ENCODE measurements around the gene CACNB4.
"Not testable (repeated sequence)": the region's sequence is repeated elsewhere in the genome, so short reads cannot be mapped to it uniquely, and the experiment has no call there.

Gene CACNB4

DNA sequence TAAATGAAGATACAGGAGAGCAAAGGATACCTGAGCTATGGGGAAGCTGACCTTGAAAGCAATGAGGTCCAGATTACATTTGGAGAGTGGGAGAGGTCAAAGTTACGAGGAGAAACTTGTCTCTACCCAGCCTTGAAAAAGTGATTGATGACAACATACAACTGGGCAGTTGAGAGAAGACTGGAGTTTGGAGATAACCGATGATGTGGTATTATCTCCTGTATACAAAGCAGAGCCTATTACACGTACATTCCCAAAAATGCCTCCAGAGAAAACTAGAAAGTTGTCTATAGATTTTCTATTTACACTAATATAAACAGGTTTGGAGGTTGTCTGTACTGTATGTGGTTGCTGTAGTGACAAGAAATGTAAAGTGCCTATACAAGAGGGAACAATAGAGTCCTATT is 299.0 kb downstream of the CACNB4 start:
- H3K27me3 ChIP-seq (ENCODE audit: insufficient read depth, poor library complexity, severe bottlenecking) = no peaks in the 10 kb centered on the region
- no peak for DNase-seq (ENCODE audit: low spot score)
- no peak for ATAC-seq (ENCODE audit: low read depth)
- H3K27ac ChIP-seq (ENCODE audit: poor library complexity, severe bottlenecking) = no peak overlapping the region
- no peaks in the 10 kb centered on the region for H3K4me1 ChIP-seq (ENCODE audit: insufficient read depth, poor library complexity, severe bottlenecking)
- no peaks in the 10 kb centered on the region for H3K9me3 ChIP-seq (ENCODE audit: severe bottlenecking)
- H3K36me3 ChIP-seq (ENCODE audit: low read depth) = peaks cover 50% of the 10 kb centered on the region
- H3K4me3 ChIP-seq (ENCODE audit: severe bottlenecking) = no peak overlapping the region
- TF ChIP-seq, protein P1, sequence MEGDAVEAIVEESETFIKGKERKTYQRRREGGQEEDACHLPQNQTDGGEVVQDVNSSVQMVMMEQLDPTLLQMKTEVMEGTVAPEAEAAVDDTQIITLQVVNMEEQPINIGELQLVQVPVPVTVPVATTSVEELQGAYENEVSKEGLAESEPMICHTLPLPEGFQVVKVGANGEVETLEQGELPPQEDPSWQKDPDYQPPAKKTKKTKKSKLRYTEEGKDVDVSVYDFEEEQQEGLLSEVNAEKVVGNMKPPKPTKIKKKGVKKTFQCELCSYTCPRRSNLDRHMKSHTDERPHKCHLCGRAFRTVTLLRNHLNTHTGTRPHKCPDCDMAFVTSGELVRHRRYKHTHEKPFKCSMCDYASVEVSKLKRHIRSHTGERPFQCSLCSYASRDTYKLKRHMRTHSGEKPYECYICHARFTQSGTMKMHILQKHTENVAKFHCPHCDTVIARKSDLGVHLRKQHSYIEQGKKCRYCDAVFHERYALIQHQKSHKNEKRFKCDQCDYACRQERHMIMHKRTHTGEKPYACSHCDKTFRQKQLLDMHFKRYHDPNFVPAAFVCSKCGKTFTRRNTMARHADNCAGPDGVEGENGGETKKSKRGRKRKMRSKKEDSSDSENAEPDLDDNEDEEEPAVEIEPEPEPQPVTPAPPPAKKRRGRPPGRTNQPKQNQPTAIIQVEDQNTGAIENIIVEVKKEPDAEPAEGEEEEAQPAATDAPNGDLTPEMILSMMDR (IDR thresholded peaks at IDR 0.05; ENCODE audit: poor library complexity, severe bottlenecking) = no peak

GRCh38 chr2:151796774-151797173 is 302.1 kb downstream of the CACNB4 start:
- TF ChIP-seq, protein P1 (IDR thresholded peaks at IDR 0.05; ENCODE audit: poor library complexity, severe bottlenecking) = no peak
- H3K36me3 ChIP-seq (ENCODE audit: low read depth) = peaks cover 19% of the 10 kb centered on the region
- no peak overlapping the region for H3K27ac ChIP-seq (ENCODE audit: poor library complexity, severe bottlenecking)
- H3K4me3 ChIP-seq (ENCODE audit: severe bottlenecking) = no peak overlapping the region
- no peaks in the 10 kb centered on the region for H3K4me1 ChIP-seq (ENCODE audit: insufficient read depth, poor library complexity, severe bottlenecking)
- DNase-seq (ENCODE audit: low spot score) (no peak), ATAC-seq (ENCODE audit: low read depth) (no peak)
- no peaks in the 10 kb centered on the region for H3K27me3 ChIP-seq (ENCODE audit: insufficient read depth, poor library complexity, severe bottlenecking)
- H3K9me3 ChIP-seq (ENCODE audit: severe bottlenecking) = no peaks in the 10 kb centered on the region

DNA sequence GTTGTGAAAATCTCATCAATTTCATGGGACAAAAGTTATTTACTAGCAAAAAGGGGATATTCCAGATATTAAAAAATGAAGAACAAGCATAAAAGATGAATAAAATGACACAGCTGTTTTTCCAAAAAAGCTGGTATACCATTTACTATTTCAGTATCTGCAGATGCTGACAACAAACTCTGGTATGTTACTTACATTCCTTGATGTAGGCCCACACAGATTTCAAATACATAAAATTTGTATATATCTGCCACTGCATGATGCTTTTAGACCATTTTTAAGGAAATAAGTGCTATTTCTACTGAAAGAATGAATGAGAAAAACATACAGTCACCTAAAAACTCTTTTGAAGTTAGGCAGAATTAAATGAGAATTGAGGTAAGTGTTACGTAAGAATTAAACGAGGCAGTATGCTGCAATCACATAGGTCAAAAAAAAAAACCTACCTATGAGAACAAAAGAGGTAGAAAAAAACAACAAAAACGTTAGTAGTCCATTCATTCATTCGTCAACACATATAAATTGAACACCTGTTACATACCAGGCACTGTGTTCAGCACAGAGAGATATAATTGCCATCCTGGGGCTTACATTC is 303.1 kb downstream of the CACNB4 start:
- ATAC-seq (ENCODE audit: low read depth) (no peak), DNase-seq (ENCODE audit: low spot score) (no peak)
- Histone ChIP-seq H3K27ac (ENCODE audit: poor library complexity, severe bottlenecking) (no peak overlapping the region), H3K4me1 (ENCODE audit: insufficient read depth, poor library complexity, severe bottlenecking) (no peaks in the 10 kb centered on the region), H3K9me3 (ENCODE audit: severe bottlenecking) (no peaks in the 10 kb centered on the region), H3K27me3 (ENCODE audit: insufficient read depth, poor library complexity, severe bottlenecking) (no peaks in the 10 kb centered on the region), H3K36me3 (ENCODE audit: low read depth) (peaks cover 8% of the 10 kb centered on the region), H3K4me3 (ENCODE audit: severe bottlenecking) (no peak overlapping the region)
- TF ChIP-seq, protein P1 (IDR thresholded peaks at IDR 0.05; ENCODE audit: poor library complexity, severe bottlenecking) = no peak

GRCh38 chr2:151794422-151794821 is 304.4 kb downstream of the CACNB4 start:
- not testable (repeated sequence) for H3K27ac ChIP-seq (ENCODE audit: poor library complexity, severe bottlenecking); H3K36me3 ChIP-seq (ENCODE audit: low read depth); H3K9me3 ChIP-seq (ENCODE audit: severe bottlenecking); H3K4me1 ChIP-seq (ENCODE audit: insufficient read depth, poor library complexity, severe bottlenecking); H3K27me3 ChIP-seq (ENCODE audit: insufficient read depth, poor library complexity, severe bottlenecking); DNase-seq (ENCODE audit: low spot score); H3K4me3 ChIP-seq (ENCODE audit: severe bottlenecking)
- 0 out of 3 replicates have a peak, but pooled peaks have one; percentile 23 for ATAC-seq (ENCODE audit: low read depth)

DNA sequence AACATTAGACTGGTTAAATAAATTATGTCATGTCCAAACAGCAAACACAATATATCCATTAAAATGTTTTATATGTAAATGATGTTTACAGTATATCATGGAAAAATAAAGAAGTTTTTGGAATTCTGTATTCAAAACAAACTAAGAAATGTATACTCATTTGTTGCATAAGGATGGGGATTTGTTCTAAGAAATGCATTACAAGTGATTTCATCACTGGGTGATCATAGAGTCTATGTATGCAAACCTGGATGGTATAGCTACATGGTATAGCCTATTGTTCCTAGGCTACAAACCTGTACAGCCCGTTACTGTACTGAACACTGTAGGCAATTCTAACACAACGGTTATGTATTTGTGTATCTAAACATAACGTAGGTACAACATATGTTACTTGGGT is 305.7 kb downstream of the CACNB4 start:
- ATAC-seq (ENCODE audit: low read depth) = no peak

More for the DNA sequence above, 305.7 kb downstream of the CACNB4 start:
- Histone ChIP-seq H3K27ac (ENCODE audit: poor library complexity, severe bottlenecking) (no peak overlapping the region), H3K27me3 (ENCODE audit: insufficient read depth, poor library complexity, severe bottlenecking) (no peaks in the 10 kb centered on the region), H3K4me3 (ENCODE audit: severe bottlenecking) (no peak overlapping the region), H3K36me3 (ENCODE audit: low read depth) (peaks cover 8% of the 10 kb centered on the region), H3K9me3 (ENCODE audit: severe bottlenecking) (no peaks in the 10 kb centered on the region), H3K4me1 (ENCODE audit: insufficient read depth, poor library complexity, severe bottlenecking) (no peaks in the 10 kb centered on the region)
- no peak for DNase-seq (ENCODE audit: low spot score)
- TF ChIP-seq, protein P1 (IDR thresholded peaks at IDR 0.05; ENCODE audit: poor library complexity, severe bottlenecking) = no peak
